NCI-H187 (cell line): ENCODE results near the gene FADS3.
A peak's percentile ranks its signal among the peaks of the same experiment; 100 is the strongest.

Experiments
- DNase-seq, 2 experiments: peaks; one replicate each; lab custom pipeline; 2025; lab: John Stamatoyannopoulos, UW

The FADS3 gene

DNA sequence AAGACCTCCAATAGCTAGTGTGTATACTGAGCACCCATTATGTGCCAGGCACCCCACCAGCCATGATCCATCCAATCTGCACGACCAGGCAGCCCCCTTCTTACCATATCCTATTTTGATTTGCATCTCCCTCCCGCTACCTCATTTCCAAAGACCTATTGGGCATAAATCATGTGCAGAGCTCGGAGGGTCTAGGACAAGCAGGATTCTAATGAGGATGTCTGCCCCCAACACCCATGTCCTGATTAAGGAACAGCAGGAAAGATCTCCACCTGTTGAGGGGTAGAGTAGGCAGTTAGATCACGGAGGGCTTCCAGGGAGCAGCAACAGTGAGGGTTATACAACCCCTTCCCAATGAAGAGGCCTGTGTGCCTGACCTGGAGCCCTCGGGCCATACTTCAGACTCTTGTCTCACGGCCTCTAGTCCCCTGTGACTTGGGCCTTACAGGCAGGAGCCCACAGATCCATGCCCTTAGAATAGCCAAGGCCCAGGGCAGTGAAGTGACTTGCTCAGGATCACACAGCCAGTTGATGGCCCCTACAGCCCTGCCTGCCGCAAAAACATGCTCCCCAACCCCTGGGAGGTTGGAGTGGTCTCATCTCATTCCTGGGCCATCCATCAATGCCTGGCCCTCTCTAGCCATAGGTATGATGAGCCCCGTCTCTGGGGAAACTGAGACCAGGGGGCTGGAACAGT, 22.5 kb upstream of the FADS3 start:
- DNase-seq = no peak

DNA sequence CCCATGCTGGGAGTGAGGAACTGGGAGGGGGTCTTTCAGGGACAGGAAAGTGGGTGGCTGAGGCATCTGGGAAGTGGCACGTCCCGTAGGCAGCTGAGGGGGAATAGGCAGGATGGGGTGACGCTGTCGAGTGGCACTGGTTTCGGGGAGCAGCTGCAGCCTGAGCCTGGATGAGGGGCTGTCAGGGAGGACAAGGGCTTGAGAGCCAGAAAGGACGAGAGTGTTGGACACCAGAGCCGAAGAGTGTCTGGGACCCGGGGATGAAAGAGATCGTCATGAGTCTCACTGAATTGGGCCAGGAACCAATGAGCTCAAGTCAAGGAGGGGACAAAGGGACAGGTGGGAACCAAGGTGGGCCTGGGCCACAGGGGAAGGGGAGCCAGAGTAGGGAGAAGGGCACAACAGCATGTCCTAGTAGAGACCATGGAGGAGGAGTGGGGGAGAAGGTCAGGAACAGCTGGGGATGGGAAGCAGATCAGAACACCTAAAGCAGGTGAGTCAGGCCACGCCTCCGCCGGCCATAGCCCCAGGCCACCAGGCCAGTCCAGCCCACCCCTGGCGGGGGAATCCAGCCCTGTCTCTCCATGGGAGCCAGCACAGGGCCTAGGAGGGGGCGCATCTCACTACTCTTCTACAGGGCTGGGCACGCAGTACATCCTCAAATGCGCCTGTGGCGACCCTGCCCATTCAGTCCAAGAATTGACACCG, 21.8 kb upstream of the FADS3 start:
- DNase-seq = no peak

- no peak for DNase-seq
These were observed 21.2 kb upstream of the FADS3 start for GRCh38 chr11:61912530-61912898.

GRCh38 chr11:61911701-61912529, 20.6 kb upstream of the FADS3 start:
- no peak for DNase-seq

DNA sequence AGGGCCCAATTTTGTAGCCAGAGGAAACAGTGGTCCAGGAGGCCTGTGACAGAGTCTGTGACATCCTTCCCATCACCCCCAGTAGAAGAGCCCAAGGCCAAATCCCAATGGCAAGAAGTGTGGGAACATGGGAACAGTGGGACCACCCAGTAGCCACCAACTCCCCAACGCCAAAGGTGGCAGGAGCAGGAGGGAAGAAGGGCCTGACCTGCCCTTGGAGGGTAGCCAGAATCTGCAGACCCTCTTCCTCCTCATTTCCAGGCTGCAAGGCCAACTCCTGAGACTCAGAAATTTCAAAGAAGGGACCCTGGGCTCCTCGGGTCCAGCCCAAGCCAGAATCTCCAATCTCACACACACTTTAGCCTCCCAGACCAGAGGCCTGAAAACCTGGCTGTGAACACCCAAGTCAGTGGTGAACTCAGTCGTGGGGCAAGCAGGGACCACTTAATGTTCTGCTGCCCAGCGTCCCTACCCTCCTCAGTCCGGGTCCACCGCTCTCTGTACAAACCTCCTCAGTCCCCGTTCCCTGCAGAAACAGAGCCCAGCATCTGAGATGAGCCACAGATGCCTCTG, 19.9 kb upstream of the FADS3 start:
- no peak for DNase-seq

GRCh38 chr11:61910187-61911127, 19.1 kb upstream of the FADS3 start:
- no peak for DNase-seq

- DNase-seq = no peak
These were observed 17.5 kb upstream of the FADS3 start for GRCh38 chr11:61908730-61909316.

DNA sequence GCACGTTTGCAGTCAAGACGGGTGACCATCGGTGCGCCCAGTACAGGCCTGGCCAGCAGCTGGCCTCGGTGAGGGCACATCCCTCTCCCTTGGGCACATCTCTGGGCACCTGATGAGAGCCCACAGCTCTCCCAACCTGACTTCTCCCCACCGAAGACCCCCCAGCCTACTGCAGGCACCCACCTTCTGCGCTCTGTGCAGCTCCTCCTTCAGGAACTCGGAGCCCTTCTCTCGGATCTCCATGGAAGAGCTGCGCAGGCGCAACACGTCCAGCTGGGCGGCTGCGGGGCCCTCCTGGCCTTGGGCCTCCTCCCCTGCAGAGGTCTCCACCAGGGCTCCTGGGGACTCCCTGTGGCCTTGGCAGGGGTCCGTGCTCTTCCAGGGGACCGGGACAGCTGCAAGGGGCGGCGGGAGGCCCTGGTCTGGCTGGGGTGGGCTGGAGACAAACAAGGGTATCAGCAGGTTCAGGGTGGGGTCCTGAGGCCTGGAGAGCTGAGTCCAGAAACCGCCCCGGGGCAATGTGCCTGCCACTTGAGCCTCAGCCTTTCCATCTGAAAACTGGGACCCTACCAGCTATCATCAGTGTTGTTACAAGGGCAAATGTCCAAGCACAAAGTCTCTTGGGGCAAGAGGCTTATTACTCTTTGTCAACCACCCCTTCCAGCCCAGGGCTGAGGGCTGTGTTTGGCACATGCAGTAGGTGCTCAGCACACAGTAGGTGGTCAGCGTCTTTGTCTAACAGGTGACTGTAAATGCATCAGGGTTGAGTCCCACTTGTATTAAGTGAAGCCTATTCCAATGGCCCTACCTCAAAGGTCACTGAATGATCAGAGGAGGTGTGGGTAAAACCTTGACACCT, 16.8 kb upstream of the FADS3 start:
- no peak for DNase-seq

DNA sequence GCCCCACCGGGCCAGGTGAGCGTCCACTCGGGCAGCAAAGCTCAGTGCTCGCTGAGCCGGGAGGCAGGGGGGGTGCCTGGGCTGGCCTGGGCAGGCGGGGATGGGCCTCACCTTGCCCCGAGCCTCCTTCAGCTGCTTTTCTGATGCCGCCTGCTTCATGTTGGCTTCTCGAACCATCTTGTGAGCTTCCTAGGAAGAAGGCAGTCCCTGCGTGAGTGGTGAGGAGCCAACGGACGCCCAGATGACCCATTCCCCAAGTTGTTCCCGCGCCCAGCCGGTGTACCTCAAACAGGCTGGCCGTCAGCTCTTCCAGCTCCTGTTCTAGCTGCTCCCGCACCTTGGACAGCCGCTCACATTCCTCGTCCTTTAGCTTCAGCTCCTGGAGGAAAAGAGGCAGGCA, 15.9 kb upstream of the FADS3 start:
- DNase-seq = no peak

- DNase-seq = no peak
These were observed 15.2 kb upstream of the FADS3 start for GRCh38 chr11:61906522-61906909.

DNA sequence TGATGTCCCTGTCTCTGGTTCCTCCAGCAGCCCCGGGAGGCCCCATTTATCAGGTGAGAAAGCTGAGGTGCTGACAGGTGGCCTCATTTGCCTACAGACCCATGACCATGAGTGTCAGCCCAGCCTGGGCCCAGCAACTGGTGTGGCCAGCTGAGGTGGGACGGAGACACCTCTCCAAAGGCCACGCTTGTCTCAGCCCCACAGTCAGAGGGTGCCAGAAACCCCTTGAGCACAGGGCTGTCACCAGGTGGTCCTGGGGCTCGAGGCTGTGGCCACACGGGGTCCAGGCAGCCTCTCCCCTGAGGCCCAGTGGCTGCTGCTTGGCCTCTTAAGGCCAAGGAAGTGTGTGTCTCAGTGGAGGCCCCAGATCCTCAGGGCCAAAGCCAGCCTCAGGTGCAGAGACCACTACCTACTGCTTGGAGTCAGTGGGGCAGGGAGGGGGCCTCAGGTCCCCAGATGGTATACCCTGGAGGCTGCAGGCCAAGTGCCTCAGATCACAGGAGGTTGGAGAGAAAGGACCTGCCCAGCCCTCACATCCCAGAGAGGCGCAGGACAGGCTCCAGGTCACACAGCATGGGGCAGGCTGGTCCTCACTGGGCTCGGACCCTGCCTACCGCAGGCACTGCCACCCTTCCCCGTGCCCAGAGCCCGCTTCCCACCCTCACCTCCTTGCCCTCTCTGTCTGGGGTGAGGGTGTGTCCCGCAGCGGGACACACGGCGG, 14.6 kb upstream of the FADS3 start:
- no peak for DNase-seq

GRCh38 chr11:61905067-61905696, 13.8 kb upstream of the FADS3 start:
- DNase-seq = no peak

DNA sequence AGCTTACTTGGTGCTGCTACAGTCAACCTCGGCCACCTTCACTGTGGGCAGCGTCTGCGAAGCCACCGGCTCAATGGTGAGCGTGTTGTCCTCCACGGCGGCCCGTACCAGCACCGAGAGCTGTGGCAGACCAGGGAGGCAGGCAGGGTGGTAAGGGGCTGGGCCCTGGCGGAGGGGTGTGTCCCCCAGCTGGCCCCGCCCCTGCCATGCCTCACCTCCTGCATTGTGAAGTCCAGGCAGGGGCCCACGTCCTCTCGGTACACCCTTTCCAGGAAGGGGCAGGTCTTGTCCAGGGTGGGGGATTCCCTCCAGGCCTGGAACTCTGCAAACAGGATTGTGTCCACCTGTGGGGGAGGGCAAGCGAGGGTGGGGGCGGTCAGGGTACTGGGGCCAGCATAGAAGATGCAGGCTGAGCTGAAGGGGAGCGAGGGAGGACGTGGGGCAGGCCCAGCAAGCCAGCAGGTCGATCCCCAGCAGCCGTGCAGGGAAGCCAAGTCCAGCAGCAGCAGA, 13.2 kb upstream of the FADS3 start:
- no peak for DNase-seq

DNA sequence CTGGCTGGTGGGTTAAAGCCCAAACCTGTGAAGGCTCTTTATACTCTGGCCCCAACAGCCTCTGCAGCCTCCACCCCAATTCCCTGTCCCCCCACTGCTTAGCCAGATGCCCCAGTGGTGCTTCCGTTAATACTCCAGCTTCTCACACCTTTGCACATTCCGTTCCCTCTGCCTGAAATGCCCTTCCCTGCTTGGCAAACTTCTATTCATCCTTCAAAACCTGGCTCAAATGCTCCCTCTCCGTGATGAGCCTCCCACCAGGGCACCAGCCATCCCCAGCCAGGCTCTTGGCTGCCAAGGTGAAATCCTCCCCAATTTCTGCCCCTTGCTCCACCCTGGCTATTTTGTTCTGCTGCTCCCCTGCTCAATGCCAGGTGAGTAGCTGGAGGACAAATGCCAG, 12.5 kb upstream of the FADS3 start:
- no peak for DNase-seq

DNA sequence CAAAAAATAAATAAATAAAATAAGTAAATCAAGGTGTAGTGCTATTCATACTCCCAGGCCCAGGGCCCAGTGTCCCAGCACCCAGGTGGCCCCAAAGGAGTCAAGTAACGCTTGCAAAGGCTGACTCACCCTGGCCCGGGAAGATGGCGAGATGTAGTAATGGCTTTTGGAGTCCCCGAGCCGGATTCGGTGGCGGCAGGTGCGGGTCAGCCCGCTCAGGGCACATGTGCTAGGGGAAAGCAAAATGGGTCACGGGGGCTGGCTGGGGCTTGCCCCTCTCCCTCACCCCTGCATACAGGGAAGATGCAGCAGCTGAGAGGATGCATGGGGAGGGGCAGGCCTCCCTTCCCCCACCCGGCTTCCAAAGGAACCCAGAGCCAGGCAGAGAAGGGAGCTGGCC, 11.0 kb upstream of the FADS3 start:
- DNase-seq = no peak

- no peak for DNase-seq
These were observed 10.1 kb upstream of the FADS3 start for GRCh38 chr11:61901397-61901796.

- DNase-seq = no peak
These were observed 8.9 kb upstream of the FADS3 start for GRCh38 chr11:61900251-61900650.

DNA sequence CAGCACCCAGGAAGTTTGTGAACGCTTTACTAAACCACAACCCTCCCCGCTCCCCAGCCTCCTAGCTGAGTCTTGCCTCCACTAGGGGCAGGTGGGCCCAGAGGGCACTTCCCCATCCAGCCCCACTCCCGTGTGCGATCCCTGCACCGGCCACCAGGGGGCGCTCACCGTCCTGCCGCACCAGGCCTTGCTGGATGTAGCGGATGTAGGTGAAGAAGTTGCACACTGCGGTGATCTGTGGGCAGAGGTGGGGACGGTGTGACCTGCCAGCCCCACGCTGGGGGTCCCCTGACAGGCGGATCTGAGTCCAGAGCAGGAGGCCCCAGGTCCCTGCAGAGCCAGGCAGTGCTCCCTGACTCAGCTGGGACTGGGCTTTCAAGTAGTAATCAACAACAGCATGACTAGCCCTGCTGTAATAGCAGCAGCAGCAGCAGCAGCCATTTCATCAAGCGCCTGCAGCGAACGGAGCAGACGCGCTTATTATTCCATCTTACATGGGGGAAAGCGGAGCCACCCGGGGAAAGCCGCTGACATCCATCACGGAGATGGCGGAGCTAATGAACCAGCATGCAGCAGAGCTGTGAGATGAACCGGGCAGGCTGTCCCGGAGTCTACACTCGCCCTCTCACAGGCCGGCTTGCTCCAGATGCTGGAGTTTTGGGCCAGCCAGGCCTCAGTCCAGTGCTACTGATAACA, 7.9 kb upstream of the FADS3 start:
- DNase-seq = peak; percentile 33 to 58
